GM12878 (cell line): ENCODE results near the gene RNF126. TPM values are rescaled to one million over a fixed set of nuclear protein-coding genes. Genes with fewer than 3 reads are reported as not detected.
A peak's percentile ranks its signal among the peaks of the same experiment; 100 is the strongest.

Experiments used
- ATF2 ChIP-seq: IDR thresholded peaks from 2 replicates; pipeline ENCODE4 v1.6.1; 2012; ENCODE audit warnings: low read length, inconsistent platforms
- BHLHE40 ChIP-seq, 2 experiments: fragments of 450-650 bp in 1 of 2; IDR thresholded peaks; 2 replicates each; pipeline ENCODE4 v1.6.1; 2011 to 2017; ENCODE audit warnings: low read depth in 2 of 2, borderline replicate concordance in 1 of 2, improper control_type of control experiment in 1 of 2, low read length in 1 of 2, mild to moderate bottlenecking in 1 of 2
- FOXK2 ChIP-seq: fragments of 450-650 bp; IDR thresholded peaks from 2 replicates; pipeline ENCODE4 v1.6.1; 2017; ENCODE audit warnings: mild to moderate bottlenecking, moderate library complexity
- GATAD2B ChIP-seq: fragments of 450-650 bp; conservative IDR thresholded peaks from 2 replicates; pipeline ENCODE4 v1.6.1; 2017; ENCODE audit warnings: low read depth, mild to moderate bottlenecking, moderate library complexity
- MLLT1 ChIP-seq: fragments of 450-650 bp; IDR thresholded peaks from 2 replicates; pipeline ENCODE4 v1.6.1; 2016; ENCODE audit warnings: mild to moderate bottlenecking
- MYC ChIP-seq: IDR thresholded peaks from 2 replicates; pipeline ENCODE4 v1.6.1; 2011; ENCODE audit warnings: mild to moderate bottlenecking, low read length, moderate library complexity, inconsistent platforms; ENCODE audit not compliant: insufficient read depth, insufficient replicate concordance, insufficient read length, severe bottlenecking
- NR2F1 ChIP-seq: fragments of 450-650 bp; conservative IDR thresholded peaks from 2 replicates; pipeline ENCODE4 v1.6.1; 2017; ENCODE audit warnings: mild to moderate bottlenecking
- PAX5 ChIP-seq: IDR thresholded peaks from 2 replicates; pipeline ENCODE4 v1.6.1; 2011; ENCODE audit warnings: low read depth, low read length, borderline replicate concordance
- PAX8 ChIP-seq: fragments of 450-650 bp; IDR thresholded peaks from 2 replicates; pipeline ENCODE4 v1.6.1; 2017; ENCODE audit warnings: mild to moderate bottlenecking, moderate library complexity
- SIN3A ChIP-seq: IDR thresholded peaks from 2 replicates; pipeline ENCODE4 v1.6.1; 2012; ENCODE audit warnings: low read depth, low read length, improper control_type of control experiment
- STAT3 ChIP-seq: IDR thresholded peaks from 2 replicates; pipeline ENCODE4 v1.6.1; 2011; ENCODE audit warnings: low read depth, low read length, improper control_type of control experiment
- SUZ12 ChIP-seq: fragments of 200-600 bp; sonication (generic); IDR thresholded peaks from one replicate; pipeline ENCODE4 v1.6.1; 2018; ENCODE audit warnings: antibody characterized with exemption, mild to moderate bottlenecking; ENCODE audit not compliant: unreplicated experiment
- TAF1 ChIP-seq: IDR thresholded peaks from 2 replicates; pipeline ENCODE4 v1.6.1; 2011; ENCODE audit warnings: mild to moderate bottlenecking, low read depth, low read length, borderline replicate concordance
- YY1 ChIP-seq: IDR thresholded peaks from 2 replicates; pipeline ENCODE4 v1.6.1; 2011; ENCODE audit warnings: low read depth, mild to moderate bottlenecking, low read length
- ZNF687 ChIP-seq: fragments of 450-650 bp; IDR thresholded peaks from 2 replicates; pipeline ENCODE4 v1.6.1; 2017; ENCODE audit warnings: mild to moderate bottlenecking, moderate library complexity
- polyA plus RNA-seq, 11 experiments: library from polyadenylated mRNA; depleted of rRNA in 4 of 11; unstranded in 6 of 11; stranded (reverse) in 5 of 11; fragments of >200 nt; fragmentation: Nextera tagmentation in 4 of 11; fragmentation: Illumina TruSeq in 1 of 11; extraction: Ambion mirVana in 4 of 11; extraction: Trizol in 1 of 11; gene quantifications; 1 replicate in 1 of 11; 2 replicates in 10 of 11; pipeline versions ENCODE4 v1.2.1 to v1.2.3, GENCODE V29; 2011 to 2016; ENCODE audit warnings: inconsistent platforms in 2 of 11, missing spikeins in 2 of 11, low read depth in 1 of 11
- total RNA-seq, 4 experiments: library from RNA; depleted of rRNA in 3 of 4; stranded (reverse); fragments of >200 nt in 3 of 4; fragmentation: Illumina TruSeq in 1 of 4; extraction: Trizol in 1 of 4; gene quantifications; 2 replicates each; pipeline versions ENCODE4 v1.2.1 to v1.2.3, GENCODE V29; 2013 to 2021

Gene RNF126
- total and polyA plus RNA-seq, 10 of the 15 experiments (the other 5 are each of a cell fraction or from before 2014, with no cell fraction given) = 0.45 to 100 (median 50.6) TPM

GRCh38 chr19:662207-662961 is 630 bp downstream of the RNF126 start (continued):
- 0 out of 2 replicates have a peak, but pooled peaks have one; percentile 48 for TF ChIP-seq GATAD2B
- peak; percentile 51 for TF ChIP-seq FOXK2
- no peak for TF ChIP-seq SUZ12
- no peak for TF ChIP-seq PAX5
- no peak for TF ChIP-seq PAX8
- TF ChIP-seq ZNF687 = 0 out of 2 replicates have a peak, but pooled peaks have one; percentile 40
- TF ChIP-seq BHLHE40 (IDR thresholded peaks at IDR 0.05; ENCODE audit: borderline replicate concordance in 1 of 2, low read depth in 2 of 2, low read length in 1 of 2) = peak in 1 of 2 experiments; percentile 59; a peak in 2 of 4 replicates
- peak; percentile 74 for TF ChIP-seq SIN3A
- no peak for TF ChIP-seq MLLT1
- 0 out of 2 replicates have a peak, but pooled peaks have one; percentile 14 for TF ChIP-seq TAF1
- TF ChIP-seq NR2F1 = 0 out of 2 replicates have a peak, but pooled peaks have one; percentile 15
- TF ChIP-seq ATF2 = no peak
- no peak for TF ChIP-seq STAT3
- peak; percentile 40 for TF ChIP-seq MYC
- TF ChIP-seq YY1 = 0 out of 2 replicates have a peak, but pooled peaks have one; percentile 14
